DMS79 treated with DMSO at 0.1 percent for 48 hours (cell line): Measurements from ENCODE around the gene FADS3.

ENCODE experiments used
- DNase-seq: peaks from one replicate; lab custom pipeline; 2025; lab: John Stamatoyannopoulos, UW

FADS3 gene

DNA sequence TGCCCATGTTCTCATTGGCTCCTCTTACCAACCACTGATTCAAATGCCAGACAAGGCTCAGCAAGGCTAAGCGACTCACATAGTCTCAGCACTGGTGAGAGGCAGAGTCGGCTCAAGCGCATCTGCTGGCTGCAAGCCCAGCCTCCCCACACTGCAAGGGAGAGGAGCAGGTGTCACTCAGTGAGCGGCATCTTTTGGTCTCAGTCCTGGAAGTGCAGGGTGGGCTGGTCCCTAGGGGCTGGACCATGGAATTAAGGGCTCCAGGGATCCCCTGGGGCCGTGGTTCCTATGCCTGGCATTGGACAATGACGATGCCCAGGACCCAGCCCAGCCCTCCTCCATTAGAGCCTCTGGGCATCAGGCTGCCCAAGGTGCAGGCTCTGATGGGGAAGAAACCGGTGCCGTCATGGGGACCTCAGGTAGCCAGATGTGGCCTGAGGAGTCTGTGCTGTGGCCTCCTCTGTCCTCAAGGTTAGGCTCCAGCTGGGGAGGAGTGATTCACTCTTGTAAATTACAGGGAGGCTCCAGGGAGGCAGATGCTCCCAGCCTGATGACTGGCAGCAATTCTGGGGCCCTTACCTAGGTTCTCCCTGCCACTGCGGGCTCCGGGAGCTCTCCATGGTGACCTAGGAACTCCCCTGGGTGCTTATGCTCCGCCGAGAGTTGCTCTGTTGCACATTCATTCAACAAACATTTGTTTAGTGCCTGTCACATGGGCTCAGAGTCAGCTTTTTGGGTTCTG is 35.2 kb downstream of the FADS3 start:
- DNase-seq, result no peak

DNA sequence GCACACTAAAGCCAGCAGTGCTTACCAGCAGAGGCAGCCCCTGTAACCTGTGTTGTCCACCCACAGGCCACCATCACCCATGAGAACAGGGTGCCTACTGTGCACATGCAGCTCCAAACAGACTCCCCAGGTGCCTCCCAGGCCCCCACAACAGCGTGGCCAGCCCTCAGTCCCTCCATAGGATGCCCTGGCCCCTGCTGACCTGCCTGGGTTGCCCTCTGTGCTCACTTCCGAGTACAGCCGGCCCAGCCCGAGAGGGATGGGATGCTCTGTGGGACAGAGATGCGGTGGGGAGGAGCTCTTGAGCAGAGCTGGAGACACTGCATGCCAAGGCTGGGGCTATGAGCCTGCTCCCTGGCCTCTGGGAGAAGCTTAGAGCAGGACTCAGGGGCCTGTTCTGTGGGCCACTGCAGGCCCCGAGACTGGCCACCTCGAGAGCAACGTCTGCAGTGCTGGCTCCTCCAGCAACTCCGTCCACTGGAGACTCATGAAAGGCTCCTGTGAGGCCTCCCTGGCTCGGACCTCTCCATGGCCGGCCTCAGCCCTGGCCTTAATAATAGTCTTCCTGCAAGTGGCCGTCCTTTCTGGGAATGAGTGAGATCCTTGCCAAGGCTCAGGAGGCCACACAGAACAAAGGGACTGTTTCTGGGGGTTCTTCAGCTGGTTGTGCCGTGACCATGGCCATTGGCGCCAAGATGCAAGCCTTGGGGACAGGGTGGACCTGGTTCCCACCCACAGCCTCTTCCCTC is 36.2 kb downstream of the FADS3 start:
- DNase-seq, result no peak

DNA sequence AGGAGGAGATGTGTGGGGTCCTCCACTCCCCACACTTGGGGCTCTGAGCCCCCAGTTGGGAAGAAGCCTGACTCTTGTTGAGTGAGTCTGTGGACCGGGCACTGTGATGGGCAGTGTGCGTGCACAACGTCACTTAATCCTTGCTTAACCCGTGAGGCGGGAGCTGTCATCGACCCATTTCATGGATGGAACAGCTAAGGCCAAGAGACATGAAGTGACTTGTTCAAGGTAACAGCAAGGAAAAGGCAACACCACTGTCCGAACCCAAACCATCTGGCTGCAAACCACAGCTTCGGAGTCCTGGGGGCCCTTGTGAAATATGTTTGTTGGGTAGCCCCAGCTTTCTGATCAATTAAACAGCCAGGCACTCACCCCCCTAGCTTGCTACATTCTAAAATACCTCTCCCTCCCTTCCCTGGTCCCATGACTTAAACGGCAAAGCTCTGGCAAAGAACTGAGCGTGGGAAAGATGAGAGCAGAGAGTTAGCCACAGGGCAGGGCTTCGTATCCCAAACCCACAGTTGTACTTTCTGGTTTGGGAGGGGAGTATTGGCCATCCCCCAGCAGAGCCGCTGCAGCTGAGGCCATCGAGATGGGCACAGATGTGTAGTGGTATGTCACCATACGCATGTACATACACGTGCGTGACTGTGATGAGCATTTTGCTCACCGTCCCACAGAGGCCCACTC is 37.0 kb downstream of the FADS3 start:
- DNase-seq, result no peak

DNA sequence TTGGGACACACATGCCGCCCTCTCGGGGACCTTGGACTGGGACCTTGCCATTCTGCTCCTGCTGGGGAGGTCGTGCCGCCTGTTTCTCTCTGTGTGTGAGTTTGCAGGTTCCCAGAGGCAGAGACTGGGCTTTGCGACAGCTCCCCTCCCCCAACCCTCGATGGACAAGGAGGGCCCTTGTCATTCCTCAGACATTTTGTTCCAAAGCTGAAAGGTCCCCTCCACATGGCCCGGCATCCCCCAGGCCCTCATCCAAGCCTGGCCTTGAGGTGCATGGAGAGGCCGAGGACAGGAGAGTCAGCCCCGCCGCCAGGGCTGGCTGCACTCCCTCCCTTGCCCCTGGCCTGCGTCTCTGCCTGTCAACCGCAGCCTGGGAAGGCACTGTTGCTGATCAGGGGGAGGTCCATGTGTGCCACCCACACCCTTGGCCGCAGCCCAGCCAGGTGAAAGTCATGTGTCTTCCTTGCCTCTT is 37.6 kb downstream of the FADS3 start:
- DNase-seq, result no peak

DNA sequence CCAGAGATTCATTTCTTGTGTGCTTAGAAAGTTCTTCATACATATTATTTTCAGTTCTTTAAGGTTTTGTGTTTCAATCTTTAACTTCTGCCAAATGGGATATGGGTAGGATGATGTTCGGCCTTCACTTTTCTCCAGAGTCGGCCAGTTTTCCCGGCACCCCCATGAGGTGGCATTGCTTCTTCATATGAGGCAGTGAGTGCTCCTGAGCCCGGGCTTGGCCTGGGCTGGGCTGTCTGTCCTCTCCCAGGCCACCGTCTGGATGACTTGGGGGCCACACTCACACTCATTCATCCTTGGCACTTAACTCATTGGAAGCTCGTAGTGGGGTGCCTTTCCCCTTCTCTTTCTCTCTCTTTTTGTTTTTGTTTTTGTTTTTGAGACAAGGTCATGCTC is 39.4 kb downstream of the FADS3 start:
- DNase-seq, result no peak

DNA sequence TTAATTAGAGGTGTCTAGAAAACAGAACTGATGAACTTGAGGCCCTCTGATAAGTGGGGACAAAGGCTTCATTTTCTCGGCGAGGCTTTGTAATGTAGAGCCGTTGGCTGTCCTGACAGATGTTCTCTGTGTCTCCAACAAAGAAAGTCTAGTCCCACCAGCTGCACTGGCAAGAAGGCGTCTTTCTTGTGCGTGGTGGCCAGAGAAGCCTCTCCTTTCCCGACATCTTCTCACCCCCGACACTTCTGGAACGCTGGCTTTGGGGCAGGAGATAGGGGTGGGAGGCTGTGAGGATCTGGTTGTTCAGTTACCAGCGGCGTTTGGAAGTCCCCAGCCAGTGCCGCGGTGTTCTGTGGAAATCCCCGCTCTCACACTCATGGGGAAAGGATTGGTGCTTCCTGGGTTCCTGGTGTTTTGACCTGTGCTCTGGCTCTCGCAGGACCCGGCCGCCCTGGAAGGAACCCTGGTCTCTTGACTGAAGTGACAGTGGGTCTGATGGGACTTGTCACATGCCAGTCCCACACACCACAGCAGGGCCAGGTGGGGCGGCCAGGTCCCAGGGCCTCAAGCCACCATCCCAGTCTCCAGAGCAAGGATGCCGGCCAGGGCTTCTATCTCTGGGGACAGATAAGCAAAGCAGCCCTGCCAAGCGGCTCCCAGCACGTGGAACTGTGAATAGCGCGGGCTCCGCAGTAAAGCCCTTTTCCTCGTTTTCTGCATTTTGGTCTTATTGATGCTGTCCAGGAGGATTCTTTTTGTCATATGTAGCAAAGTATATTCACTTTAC is 40.0 kb downstream of the FADS3 start:
- no peak for DNase-seq

DNA sequence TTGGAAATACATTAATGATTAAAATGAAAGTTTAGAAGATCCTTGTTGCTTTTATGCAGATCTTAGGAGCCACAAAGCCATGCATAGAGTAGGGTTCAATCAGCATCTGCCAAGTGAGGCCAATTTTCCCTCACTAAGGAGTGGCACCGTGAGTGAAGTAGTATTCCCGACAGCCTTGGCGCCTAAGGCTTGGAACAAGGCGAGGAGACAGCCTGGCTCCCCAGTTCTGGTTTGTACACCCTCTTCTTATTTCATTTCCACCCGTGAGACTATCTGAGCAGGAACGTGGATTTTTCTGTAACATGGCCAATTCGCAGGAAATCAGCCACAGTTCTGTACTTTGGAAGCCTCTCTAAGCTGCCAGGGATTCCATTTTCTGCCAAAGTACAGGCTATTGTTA is 40.7 kb downstream of the FADS3 start:
- DNase-seq, result no peak

DNA sequence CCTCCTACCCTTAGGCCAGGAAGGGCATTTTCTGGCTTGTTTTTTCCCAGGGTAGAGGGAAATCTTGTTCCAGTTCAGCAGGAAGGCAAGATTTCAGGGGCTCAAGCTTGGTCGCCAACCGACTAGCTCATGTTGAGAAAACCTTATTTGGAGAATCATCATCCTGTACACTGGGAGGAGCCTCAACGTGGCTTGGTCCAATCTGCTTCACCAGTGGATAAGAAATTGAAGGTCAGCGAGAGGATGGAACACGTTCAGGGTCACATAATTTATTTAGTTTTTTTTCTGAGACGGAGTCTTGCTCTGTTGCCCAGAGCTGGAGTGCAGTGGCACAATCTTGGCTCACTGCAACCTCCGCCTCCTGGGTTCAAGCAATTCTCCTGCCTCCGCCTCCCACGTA is 42.7 kb downstream of the FADS3 start:
- no peak for DNase-seq

DNA sequence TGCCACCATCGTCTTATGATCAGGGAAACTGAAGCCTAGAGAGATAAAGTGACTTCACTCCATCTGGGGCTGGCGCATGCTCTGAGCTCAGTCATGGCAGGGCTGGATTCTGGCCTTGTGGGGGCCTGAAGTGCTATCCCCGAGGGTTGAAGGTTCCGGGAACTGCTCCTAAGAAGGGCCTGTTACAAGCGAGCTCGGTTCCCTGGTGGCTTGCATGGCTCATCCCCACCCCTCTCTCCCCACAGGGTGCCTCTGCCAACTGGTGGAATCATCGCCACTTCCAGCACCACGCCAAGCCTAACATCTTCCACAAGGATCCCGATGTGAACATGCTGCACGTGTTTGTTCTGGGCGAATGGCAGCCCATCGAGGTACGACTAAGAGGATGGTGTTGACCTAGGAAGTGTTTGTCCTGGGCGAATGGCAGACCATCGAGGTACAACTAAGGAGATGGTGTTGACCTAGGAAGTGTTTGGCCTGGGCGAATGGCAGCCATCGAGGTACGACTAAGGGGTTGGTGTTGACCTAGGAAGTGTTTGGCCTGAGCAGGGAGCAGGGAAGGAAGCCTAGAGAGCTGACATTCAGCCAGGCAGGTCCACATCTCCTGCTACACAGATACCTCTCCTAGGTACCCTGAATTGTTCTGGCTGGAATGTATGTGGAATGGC is 43.3 kb downstream of the FADS3 start:
- no peak for DNase-seq

DNA sequence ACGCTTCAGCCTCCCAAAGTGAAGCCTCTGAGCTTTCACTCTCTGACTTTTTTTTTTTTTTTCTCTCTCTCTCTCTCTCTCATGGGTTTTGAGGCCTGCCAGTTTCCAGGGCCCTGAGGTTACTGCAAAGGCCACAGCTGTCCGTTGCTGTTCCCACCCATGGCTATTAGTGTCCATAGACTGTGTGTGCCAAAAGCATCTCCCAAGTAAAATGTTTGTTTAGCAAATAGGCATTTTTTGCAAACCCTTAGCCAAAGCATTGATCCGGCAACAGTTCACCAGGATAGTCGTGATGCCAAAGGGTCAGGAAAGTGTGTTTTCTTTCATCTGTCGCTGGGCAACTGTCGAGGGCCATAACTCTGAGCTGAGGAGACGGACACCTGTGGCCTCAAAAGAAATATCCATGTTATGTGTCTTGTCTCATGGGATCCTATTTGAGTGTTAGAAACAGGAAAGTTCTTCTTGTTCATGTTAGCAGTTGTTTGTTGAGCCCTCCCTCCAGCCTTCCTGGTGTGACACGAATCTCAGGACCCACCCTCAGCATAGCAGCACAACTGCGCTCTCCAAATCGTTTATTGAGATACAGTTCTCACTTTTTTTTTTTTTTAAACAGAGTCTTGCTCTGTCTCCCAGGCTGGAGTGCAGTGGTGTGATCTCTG is 44.9 kb downstream of the FADS3 start:
- DNase-seq, result no peak

DNA sequence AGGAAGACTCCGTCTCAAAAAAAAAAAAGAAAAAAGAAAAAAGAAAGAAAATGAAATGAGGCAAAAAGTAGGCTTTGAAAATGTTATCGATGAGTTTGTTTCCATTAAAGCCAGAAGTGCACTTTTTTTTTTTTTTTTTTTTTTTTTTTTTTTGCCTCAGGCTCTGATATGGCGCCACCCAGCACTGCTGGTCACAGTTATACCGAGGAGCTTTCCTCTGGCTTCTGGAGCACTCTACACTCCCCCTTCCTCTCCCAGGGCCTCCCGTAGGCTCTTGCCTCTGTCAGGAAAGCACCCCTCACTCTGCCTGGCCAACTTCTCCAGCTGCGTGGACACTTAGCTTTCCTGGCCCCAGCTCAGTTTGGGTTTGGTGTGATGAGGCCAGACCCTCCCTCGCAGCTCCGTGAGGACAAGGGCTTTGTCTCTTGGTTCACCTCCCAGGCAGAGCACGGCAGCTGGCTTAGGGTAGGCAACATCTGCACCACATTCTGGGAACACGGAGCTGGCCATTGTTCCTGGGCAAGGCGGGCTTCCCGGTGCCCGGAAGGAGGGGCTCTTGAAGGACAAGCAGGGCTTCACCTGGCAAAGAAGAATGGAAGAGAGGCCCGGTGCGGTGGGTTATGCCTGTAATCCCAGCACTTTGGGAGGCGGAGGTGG is 46.3 kb downstream of the FADS3 start:
- no peak for DNase-seq

DNA sequence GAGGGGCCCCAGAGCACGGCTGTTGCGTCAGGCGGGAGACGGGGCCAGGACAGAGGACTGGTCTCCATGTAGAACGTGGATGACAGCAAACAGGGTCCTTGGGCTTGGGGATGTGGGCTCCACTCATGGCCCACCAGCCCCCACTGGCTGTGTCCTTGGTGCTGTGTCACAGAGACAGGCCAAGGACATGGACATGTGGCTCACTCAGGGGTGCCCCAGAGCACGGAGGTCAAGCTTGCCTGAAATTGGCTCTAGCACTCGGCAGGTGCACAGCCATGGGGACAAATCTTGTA is 48.9 kb downstream of the FADS3 start:
- DNase-seq, result no peak

DNA sequence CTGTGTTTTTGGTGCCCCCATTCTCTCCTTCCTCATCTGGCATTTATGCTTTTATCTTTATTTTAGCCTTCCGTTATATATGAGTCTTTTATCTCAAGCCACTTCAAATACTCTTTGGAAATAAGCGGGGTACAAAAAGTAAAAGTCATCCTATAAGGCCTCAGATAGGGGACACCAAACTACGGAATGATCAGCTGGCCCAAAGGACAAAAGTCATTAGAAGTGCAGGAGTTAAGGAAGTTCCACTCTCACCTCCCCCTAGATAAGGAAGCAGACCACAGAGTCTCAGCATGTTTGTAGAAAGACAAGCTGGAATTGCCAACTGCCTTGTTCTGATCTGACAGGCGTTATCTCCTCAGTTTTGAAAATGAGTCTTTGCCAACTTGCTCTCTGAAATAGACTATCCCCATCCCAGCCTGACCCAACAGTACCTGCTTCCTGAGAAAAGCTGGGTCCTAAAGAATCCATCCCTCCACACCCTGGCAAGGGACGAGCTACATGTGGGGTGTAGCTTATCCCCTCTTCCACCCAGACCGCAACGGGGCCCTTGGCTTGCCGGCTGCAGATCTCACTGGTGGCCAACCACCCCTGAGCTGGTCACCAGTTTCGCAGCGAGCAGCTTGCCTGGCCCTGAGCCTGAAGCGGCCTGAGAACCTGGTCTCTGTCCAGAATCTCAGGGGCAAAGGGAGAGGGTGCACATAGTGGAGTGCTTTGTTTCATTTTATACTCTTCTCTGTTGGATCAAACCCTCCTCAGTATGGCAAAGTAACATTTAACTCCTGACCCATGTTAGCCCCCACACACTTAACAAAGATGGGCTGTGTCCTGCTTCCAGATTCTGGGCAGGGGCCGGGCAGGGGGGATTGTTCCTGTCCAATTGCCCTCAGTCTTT is 49.5 kb downstream of the FADS3 start:
- no peak for DNase-seq

DNA sequence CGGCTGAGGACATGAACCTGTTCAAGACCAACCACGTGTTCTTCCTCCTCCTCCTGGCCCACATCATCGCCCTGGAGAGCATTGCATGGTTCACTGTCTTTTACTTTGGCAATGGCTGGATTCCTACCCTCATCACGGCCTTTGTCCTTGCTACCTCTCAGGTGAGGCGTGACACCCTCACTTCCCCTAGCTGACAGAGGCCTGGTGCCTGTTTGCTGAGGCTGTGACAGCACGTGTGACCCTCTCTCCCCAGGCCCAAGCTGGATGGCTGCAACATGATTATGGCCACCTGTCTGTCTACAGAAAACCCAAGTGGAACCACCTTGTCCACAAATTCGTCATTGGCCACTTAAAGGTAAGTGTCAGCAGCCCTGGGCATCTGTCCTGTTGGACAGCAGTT is 51.0 kb downstream of the FADS3 start:
- no peak for DNase-seq

DNA sequence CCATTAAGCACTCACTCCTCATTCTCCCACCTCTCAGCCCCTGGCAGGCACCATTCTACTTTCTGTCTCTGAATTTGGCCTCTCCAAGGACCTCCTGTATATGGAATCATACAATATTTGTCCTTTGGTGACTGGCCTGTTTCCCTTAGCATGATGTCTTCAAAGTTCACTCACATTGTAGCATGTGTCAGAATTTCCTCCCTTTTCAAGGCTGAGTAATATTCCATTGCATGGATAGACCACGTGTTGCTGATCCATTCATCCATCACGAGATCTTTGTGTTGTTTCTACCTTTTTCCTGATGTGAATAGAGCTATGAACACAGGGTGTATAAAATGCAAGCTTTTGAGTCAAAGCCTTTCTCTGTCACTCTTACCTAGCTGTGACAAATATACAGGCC is 51.6 kb downstream of the FADS3 start:
- no peak for DNase-seq

DNA sequence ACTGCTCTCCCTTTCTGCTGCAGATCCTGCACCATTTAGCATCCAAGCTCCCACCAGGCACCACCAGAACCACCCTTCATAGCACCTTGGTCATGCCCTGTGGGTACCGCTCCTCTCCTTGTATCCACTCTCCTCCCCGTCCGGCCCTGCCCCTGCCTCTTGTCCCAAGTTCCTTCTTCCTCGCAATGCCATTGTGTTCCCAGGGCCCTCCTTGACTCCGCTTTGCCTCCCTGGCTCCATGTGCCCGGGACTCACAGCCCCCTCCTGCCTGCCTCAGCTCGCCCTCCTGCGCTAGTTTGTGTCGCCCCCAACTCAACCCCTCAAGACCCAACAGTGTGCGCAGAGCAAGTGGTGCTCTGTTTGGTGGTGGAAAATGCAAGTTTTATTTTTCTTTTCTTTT is 52.4 kb downstream of the FADS3 start:
- DNase-seq, result no peak

DNA sequence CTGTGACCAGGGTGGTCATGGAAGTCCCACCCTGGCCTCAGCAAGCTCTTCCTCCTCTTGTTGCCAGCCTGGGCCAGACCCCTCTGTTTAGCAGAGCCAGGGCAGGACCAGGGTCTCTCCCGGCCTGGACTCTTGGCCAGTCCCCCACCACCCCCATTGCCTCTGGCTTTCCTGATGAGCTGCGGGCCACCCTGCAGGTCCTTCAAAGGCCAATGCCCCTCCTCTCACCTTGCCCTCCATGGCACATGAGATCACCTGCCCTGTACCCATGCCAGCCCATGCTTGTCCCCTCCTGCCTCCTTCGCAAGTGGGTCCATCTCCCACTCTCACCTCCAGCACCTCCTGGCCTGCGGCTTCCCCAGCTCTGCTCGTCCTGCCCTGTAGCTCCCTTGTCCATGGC is 52.8 kb downstream of the FADS3 start:
- no peak for DNase-seq

DNA sequence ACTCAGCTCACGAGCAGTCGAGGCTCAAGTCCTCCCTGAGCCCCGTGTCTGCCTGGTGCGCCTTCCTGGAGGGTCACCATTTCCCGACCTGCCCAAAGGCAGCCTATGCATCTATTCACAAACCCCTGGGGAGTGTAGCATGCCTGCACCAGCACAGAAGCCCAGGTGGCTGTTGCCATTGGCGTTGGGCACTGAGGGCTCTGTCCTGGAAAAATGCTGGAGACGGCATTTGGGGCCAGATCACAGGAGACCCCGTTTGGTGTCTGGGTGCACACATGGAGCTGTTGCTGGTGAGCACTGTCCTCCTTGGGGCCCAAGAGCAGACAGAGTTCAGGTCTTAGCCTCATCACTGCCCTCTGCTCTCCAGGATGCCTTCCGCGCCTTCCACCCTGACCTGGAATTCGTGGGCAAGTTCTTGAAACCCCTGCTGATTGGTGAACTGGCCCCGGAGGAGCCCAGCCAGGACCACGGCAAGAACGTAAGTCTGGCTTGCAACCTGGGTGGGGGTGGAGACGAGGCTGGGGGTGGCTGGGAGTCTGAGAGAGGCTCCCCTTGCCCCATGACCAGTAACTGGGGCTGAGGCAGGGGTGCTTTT is 53.8 kb downstream of the FADS3 start:
- DNase-seq, result no peak

DNA sequence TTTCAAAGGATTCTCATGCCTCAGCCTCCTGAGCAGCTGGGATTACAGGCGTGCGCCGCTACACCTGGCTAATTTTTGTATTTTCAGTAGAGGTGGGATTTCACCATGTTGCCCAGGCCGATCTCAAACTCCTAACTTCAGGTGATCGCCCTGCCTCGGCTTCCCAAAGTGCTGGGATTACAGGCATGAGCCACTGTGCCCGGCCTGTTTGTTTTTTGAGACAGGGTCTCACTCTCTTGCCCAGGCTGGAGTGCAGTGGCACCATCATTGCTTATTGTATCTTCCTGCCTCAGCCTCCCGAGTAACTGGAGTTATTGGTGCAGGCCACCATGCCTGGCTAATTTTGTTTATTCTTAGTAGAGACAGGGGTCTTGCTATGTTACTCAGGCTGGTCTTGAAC is 55.2 kb downstream of the FADS3 start:
- DNase-seq, result no peak
